ENCODE results near the gene PPIF. TPM values are rescaled to one million over a fixed set of nuclear protein-coding genes. Genes with fewer than 3 reads are reported as not detected.

The PPIF gene
- total RNA-seq, 1 experiment from 2014 or later, result 160 TPM

DNA sequence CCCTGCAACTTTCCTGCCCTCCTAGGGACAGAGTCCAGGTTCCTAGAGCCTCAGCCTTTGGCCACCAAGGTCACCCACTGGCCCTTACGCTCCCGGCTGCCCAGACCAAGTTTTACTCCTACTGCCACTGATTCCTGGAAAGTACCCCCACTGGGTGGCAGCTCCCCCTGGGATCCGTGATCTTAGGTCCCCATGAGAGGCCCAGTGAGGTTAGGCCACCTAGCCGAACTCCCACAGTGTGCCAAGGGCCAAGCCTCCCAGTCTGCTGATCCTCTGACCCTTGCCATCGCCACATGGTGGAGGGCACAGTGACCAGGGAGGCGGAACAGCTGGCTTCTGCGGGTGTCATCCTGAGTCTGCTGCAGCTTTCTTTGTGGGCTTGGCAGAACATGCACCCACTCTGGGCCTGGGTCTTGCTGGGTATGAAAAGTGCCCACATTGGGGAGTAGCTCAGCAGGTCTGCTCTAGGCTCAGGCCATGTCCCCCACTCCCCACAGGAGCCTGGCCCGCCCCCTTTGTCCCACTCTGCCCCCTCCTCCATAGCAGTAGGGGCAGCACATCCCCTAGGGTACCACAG is 40.5 kb upstream of the PPIF start:
- TF ChIP-seq, protein P1, sequence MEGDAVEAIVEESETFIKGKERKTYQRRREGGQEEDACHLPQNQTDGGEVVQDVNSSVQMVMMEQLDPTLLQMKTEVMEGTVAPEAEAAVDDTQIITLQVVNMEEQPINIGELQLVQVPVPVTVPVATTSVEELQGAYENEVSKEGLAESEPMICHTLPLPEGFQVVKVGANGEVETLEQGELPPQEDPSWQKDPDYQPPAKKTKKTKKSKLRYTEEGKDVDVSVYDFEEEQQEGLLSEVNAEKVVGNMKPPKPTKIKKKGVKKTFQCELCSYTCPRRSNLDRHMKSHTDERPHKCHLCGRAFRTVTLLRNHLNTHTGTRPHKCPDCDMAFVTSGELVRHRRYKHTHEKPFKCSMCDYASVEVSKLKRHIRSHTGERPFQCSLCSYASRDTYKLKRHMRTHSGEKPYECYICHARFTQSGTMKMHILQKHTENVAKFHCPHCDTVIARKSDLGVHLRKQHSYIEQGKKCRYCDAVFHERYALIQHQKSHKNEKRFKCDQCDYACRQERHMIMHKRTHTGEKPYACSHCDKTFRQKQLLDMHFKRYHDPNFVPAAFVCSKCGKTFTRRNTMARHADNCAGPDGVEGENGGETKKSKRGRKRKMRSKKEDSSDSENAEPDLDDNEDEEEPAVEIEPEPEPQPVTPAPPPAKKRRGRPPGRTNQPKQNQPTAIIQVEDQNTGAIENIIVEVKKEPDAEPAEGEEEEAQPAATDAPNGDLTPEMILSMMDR (conservative IDR thresholded peaks at IDR 0.05; ENCODE audit: low read depth, low read length), result no peak
- TF ChIP-seq EZH2 (IDR thresholded peaks at IDR 0.05; ENCODE audit: borderline replicate concordance, low read depth, low read length, poor library complexity, severe bottlenecking), result no peak
- Histone ChIP-seq H3K36me3 (ENCODE audit: insufficient read depth, low read length, poor library complexity, severe bottlenecking) (peaks cover 10% of the 10 kb centered on the region), H3K4me3 (ENCODE audit: low read depth, low read length, poor library complexity, severe bottlenecking) (no peak overlapping the region), H3K27me3 (replicated peaks; ENCODE audit: insufficient read depth, low read depth, low read length, poor library complexity) (no peaks in the 10 kb centered on the region), H3K4me1 (ENCODE audit: insufficient read depth, low read length, poor library complexity, severe bottlenecking) (no peaks in the 10 kb centered on the region), H3K9me3 (ENCODE audit: low read depth, low read length, poor library complexity, severe bottlenecking) (no peaks in the 10 kb centered on the region), H3K27ac (ENCODE audit: low read depth, low read length, poor library complexity, severe bottlenecking) (no peak overlapping the region)
- ChIA-PET CTCF (no interaction called here), POLR2A (ENCODE audit: low non-redundant PET) (no interaction called here)
- no peak for DNase-seq (ENCODE audit: low spot score)
- BruUV-seq (replicated peaks), result no TSS peak
- intact Hi-C loops (cut with micrococcal nuclease; ENCODE audit: unreplicated experiment), result no loop called here

DNA sequence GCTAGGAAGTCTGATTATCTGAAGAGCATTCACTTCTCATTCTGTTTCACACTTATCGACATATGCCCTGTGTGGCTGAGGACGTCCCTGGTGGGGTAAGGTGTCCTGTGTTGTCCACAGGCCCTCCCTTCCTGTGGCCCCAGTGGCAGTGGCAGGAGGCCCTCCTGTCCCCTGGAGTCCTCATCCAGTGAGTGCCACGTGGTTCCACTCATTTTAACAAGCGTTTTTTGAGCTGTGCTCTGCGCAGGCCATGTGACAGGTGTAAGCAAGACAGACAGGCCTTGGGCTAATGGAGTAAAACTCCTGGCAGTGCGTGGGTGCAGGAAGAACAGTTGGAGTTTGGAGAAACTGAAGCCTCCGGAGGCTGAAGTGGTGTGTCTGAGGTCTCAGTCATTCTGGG is 39.3 kb upstream of the PPIF start:
- Histone ChIP-seq H3K27ac (ENCODE audit: low read depth, low read length, poor library complexity, severe bottlenecking) (no peak overlapping the region), H3K36me3 (ENCODE audit: insufficient read depth, low read length, poor library complexity, severe bottlenecking) (peaks cover 12% of the 10 kb centered on the region), H3K4me3 (ENCODE audit: low read depth, low read length, poor library complexity, severe bottlenecking) (no peak overlapping the region), H3K27me3 (replicated peaks; ENCODE audit: insufficient read depth, low read depth, low read length, poor library complexity) (no peaks in the 10 kb centered on the region), H3K9me3 (ENCODE audit: low read depth, low read length, poor library complexity, severe bottlenecking) (no peaks in the 10 kb centered on the region), H3K4me1 (ENCODE audit: insufficient read depth, low read length, poor library complexity, severe bottlenecking) (no peaks in the 10 kb centered on the region)
- TF ChIP-seq, protein P1 (conservative IDR thresholded peaks at IDR 0.05; ENCODE audit: low read depth, low read length), result no peak
- TF ChIP-seq EZH2 (IDR thresholded peaks at IDR 0.05; ENCODE audit: borderline replicate concordance, low read depth, low read length, poor library complexity, severe bottlenecking), result no peak
- no TSS peak for BruUV-seq (replicated peaks)
- intact Hi-C loops (cut with micrococcal nuclease; ENCODE audit: unreplicated experiment), result no loop called here
- DNase-seq (ENCODE audit: low spot score), result no peak
- ChIA-PET CTCF (no interaction called here), POLR2A (ENCODE audit: low non-redundant PET) (no interaction called here)

DNA sequence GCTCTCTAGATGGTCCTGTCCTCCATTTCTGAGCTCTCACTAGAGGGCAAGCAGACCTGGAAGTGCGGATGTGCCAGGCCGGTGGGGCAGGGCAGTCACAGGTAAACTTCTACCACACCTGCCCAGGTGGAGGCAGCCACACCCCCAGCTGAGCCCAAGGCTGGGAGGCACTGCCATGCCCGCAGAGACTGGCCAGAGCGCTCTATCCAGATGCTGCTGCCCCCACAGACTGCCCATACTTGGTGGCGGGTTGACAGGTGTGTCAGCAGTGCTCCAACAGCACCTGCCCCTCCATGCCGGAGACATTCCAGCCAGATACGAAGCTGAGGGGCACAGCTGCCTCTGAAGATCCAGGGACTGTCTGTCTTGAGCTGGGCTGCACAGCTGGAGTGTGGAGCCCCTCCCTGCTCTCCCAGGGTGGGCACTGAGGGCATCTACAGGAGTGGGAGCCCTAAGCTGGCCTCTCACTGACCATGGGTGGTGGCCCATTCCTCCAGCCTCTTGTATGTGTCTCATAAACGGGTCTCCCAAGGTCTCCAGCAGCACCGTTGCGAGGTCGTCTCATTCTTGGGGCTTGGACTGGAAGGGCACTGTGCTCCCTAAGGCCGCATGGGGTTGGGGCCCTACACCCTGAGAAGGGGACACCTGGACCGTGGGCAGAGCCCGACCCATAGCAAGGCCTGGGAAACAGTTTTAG is 38.2 kb upstream of the PPIF start:
- intact Hi-C loops (cut with micrococcal nuclease; ENCODE audit: unreplicated experiment), result no loop called here
- ChIA-PET CTCF (no interaction called here), POLR2A (ENCODE audit: low non-redundant PET) (no interaction called here)
- no peak overlapping the region for H3K27ac ChIP-seq (ENCODE audit: low read depth, low read length, poor library complexity, severe bottlenecking)
- TF ChIP-seq EZH2 (IDR thresholded peaks at IDR 0.05; ENCODE audit: borderline replicate concordance, low read depth, low read length, poor library complexity, severe bottlenecking), result no peak
- TF ChIP-seq, protein P1 (conservative IDR thresholded peaks at IDR 0.05; ENCODE audit: low read depth, low read length), result no peak
- no peak overlapping the region for H3K4me3 ChIP-seq (ENCODE audit: low read depth, low read length, poor library complexity, severe bottlenecking)
- H3K36me3 ChIP-seq (ENCODE audit: insufficient read depth, low read length, poor library complexity, severe bottlenecking), result peaks cover 15% of the 10 kb centered on the region
- no peaks in the 10 kb centered on the region for H3K9me3 ChIP-seq (ENCODE audit: low read depth, low read length, poor library complexity, severe bottlenecking)
- DNase-seq (ENCODE audit: low spot score), result no peak
- no peaks in the 10 kb centered on the region for H3K4me1 ChIP-seq (ENCODE audit: insufficient read depth, low read length, poor library complexity, severe bottlenecking)
- no TSS peak for BruUV-seq (replicated peaks)
- no peaks in the 10 kb centered on the region for H3K27me3 ChIP-seq (replicated peaks; ENCODE audit: insufficient read depth, low read depth, low read length, poor library complexity)

Measured in A673 (cell line).